Ectodermal cell (in vitro differentiated cells): Measurements from ENCODE around the gene COL27A1.

ENCODE experiments used
- H3K27ac ChIP-seq: 2 replicates; pipeline ENCODE4 v1.7.0; 2013; ENCODE audit warnings: mild to moderate bottlenecking, low read depth, low read length; ENCODE audit not compliant: insufficient read depth, poor library complexity, severe bottlenecking
- H3K27me3 ChIP-seq: 2 replicates; pipeline ENCODE4 v1.7.0; 2013; ENCODE audit warnings: mild to moderate bottlenecking, low read length; ENCODE audit not compliant: insufficient read depth, control insufficient read depth, poor library complexity, severe bottlenecking
- H3K36me3 ChIP-seq: one replicate; pipeline ENCODE4 v1.7.0; 2013; ENCODE audit warnings: low read length; ENCODE audit not compliant: control insufficient read depth, insufficient read depth
- H3K4me1 ChIP-seq: one replicate; pipeline ENCODE4 v1.7.0; 2013; ENCODE audit warnings: low read length; ENCODE audit not compliant: control insufficient read depth, insufficient read depth
- H3K4me3 ChIP-seq: 2 replicates; pipeline ENCODE4 v1.7.0; 2013; ENCODE audit warnings: low read depth, low read length, control low read depth; ENCODE audit not compliant: insufficient read depth
- H3K9me3 ChIP-seq: 2 replicates; pipeline ENCODE4 v1.7.0; 2013; ENCODE audit warnings: mild to moderate bottlenecking, low read length, moderate library complexity; ENCODE audit not compliant: control insufficient read depth
- WGBS, 2 experiments: methylation state at CpG; one replicate each; pipeline ENCODE4 v1.1.7; 2013; ENCODE audit warnings: missing lambda C conversion rate in 2 of 2; 5-methylcytosine and 5-hydroxymethylcytosine counted together

COL27A1 gene

GRCh38 chr9:114159691-114160090 lies 4.4 kb downstream of the COL27A1 start:
- no peaks in the 10 kb centered on the region for H3K36me3 ChIP-seq
- no peaks in the 10 kb centered on the region for H3K9me3 ChIP-seq
- 19% methylated on average over 3 of the region's 3 CpGs for WGBS, 2 experiments
- H3K27me3 ChIP-seq: peaks cover 5% of the 10 kb centered on the region
- no peak overlapping the region for H3K4me3 ChIP-seq
- peaks cover 57% of the 10 kb centered on the region for H3K4me1 ChIP-seq
- H3K27ac ChIP-seq: no peak overlapping the region

GRCh38 chr9:114161513-114161912 lies 6.2 kb downstream of the COL27A1 start:
- H3K4me1 ChIP-seq: peaks cover 60% of the 10 kb centered on the region
- H3K9me3 ChIP-seq: no peaks in the 10 kb centered on the region
- 92 to 97% methylated on average over 4 of the region's 4 CpGs for WGBS, 2 experiments
- H3K27me3 ChIP-seq: no peaks in the 10 kb centered on the region
- H3K4me3 ChIP-seq: no peak overlapping the region
- no peak overlapping the region for H3K27ac ChIP-seq
- no peaks in the 10 kb centered on the region for H3K36me3 ChIP-seq

- 23 to 25% methylated on average over 13 of the region's 13 CpGs for WGBS, 2 experiments
- H3K36me3 ChIP-seq: peaks cover 1% of the 10 kb centered on the region
These were observed 8.2 kb downstream of the COL27A1 start for GRCh38 chr9:114163517-114163951.

GRCh38 chr9:114164191-114164794 lies 9.0 kb downstream of the COL27A1 start:
- H3K4me3 ChIP-seq: no peak overlapping the region
- H3K9me3 ChIP-seq: no peaks in the 10 kb centered on the region
- H3K4me1 ChIP-seq: peaks cover 45% of the 10 kb centered on the region
- peaks cover 4% of the 10 kb centered on the region for H3K36me3 ChIP-seq
- WGBS, 2 experiments: 100% methylated on average over 1 of the region's 1 CpG
- H3K27me3 ChIP-seq: no peaks in the 10 kb centered on the region
- H3K27ac ChIP-seq: no peak overlapping the region

More at GRCh38 chr9:114163517-114163951, 8.2 kb downstream of the COL27A1 start:
- Histone ChIP-seq H3K27me3 (no peaks in the 10 kb centered on the region), H3K27ac (no peak overlapping the region), H3K4me1 (peaks cover 53% of the 10 kb centered on the region), H3K9me3 (no peaks in the 10 kb centered on the region), H3K4me3 (no peak overlapping the region)

GRCh38 chr9:114165407-114166102 lies 10.2 kb downstream of the COL27A1 start:
- H3K4me3 ChIP-seq: no peak overlapping the region
- no peak overlapping the region for H3K27ac ChIP-seq
- WGBS, 2 experiments: 81 to 90% methylated on average over 1 of the region's 1 CpG
- H3K27me3 ChIP-seq: no peaks in the 10 kb centered on the region
- H3K9me3 ChIP-seq: no peaks in the 10 kb centered on the region
- peaks cover 4% of the 10 kb centered on the region for H3K36me3 ChIP-seq
- H3K4me1 ChIP-seq: peaks cover 42% of the 10 kb centered on the region

GRCh38 chr9:114166103-114166470 lies 10.8 kb downstream of the COL27A1 start:
- WGBS, 2 experiments: 91% methylated on average over 1 of the region's 1 CpG
- H3K36me3 ChIP-seq: peaks cover 4% of the 10 kb centered on the region

GRCh38 chr9:114166614-114167572 lies 11.6 kb downstream of the COL27A1 start:
- Histone ChIP-seq H3K4me3 (no peak overlapping the region), H3K9me3 (no peaks in the 10 kb centered on the region), H3K4me1 (peaks cover 37% of the 10 kb centered on the region), H3K36me3 (peaks cover 4% of the 10 kb centered on the region), H3K27ac (no peak overlapping the region), H3K27me3 (no peaks in the 10 kb centered on the region)
- WGBS, 2 experiments: 84 to 87% methylated on average over 6 to 8 of the region's 8 CpGs

More at GRCh38 chr9:114166103-114166470, 10.8 kb downstream of the COL27A1 start:
- Histone ChIP-seq H3K27me3 (no peaks in the 10 kb centered on the region), H3K9me3 (no peaks in the 10 kb centered on the region), H3K27ac (no peak overlapping the region), H3K4me3 (no peak overlapping the region), H3K4me1 (peaks cover 45% of the 10 kb centered on the region)

GRCh38 chr9:114167591-114168091 lies 12.3 kb downstream of the COL27A1 start:
- Histone ChIP-seq H3K36me3 (peaks cover 4% of the 10 kb centered on the region), H3K4me3 (no peak overlapping the region), H3K4me1 (peaks cover 30% of the 10 kb centered on the region), H3K27me3 (no peaks in the 10 kb centered on the region), H3K9me3 (no peaks in the 10 kb centered on the region), H3K27ac (no peak overlapping the region)
- WGBS, 2 experiments: 95 to 96% methylated on average over 34 of the region's 34 CpGs

- Histone ChIP-seq H3K27ac (no peak overlapping the region), H3K9me3 (no peaks in the 10 kb centered on the region), H3K4me1 (peaks cover 24% of the 10 kb centered on the region), H3K4me3 (no peak overlapping the region), H3K27me3 (no peaks in the 10 kb centered on the region), H3K36me3 (peaks cover 4% of the 10 kb centered on the region)
- WGBS, 2 experiments: 92% methylated on average over 22 of the region's 22 CpGs
These were observed 13.1 kb downstream of the COL27A1 start for GRCh38 chr9:114168281-114169028.
